SK-N-MC (cell line): Measurements from ENCODE around the gene RNLS.

Experiments
- EZH2 ChIP-seq: fragments of 200-600 bp; sonication (generic); IDR thresholded peaks from one replicate; pipeline ENCODE4 v1.6.1; 2017; ENCODE audit warnings: antibody characterized with exemption
- FOXP2 ChIP-seq: optimal IDR thresholded peaks from 2 replicates; pipeline ENCODE3; 2011; ENCODE audit warnings: mild to moderate bottlenecking, moderate library complexity; ENCODE audit not compliant: insufficient read depth; ENCODE audit errors: extremely low read length, control extremely low read depth
- POLR2AphosphoS5 ChIP-seq: IDR thresholded peaks from 2 replicates; pipeline ENCODE4 v1.6.1; 2012; ENCODE audit warnings: mild to moderate bottlenecking, low read depth, low read length, borderline replicate concordance

DNA sequence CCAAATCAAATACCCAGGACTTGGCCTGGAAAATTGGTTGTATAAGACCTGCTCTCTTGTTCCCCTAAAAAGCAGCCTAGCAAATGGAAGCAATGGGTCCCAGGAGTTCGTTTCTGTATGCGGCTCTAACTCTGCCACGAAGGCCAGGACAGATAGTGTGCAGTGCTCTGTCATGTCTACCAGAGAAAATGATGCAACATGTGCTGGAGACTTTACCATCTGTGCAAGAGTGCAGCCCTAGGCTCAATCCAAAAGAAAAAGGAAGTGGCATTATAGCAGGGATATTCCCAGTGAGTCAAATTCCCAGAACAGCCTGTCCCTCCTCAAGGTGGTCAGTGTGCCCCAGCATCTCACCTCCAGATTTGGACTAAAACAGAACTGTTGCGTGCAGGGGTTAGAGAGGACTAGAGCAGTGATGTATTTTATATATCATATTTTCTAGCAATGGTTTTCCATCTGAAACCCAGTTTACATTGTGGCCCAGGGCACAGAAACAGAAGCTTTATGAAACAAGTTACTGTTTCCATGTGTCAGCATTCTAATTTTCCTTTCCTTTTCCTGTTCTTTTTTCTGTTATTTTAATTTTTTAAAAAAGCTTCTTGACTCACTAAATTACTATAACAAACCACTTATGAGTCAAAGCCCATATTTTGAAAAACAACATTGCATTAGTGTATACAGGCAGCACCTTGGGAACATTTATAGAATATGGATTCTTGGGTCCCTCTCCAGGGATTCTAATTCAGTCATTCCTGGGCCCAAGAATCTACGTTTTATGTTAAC lies 311.2 kb downstream of the RNLS start:
- TF ChIP-seq POLR2AphosphoS5 (no peak), EZH2 (no peak), FOXP2 (no peak)
